Activated effector memory CD4-positive, alpha-beta T cell treated with Interleukin-2 at 50 U/mL for 16 hours (primary cell): Measurements from ENCODE around the gene RNF217.
"Not testable (repeated sequence)": the region's sequence is repeated elsewhere in the genome, so short reads cannot be mapped to it uniquely, and the experiment has no call there.

Experiments used
- DNase-seq: peaks from one replicate; pipeline ENCODE4 v3.0.0-alpha.2; 2020

RNF217 gene

DNA sequence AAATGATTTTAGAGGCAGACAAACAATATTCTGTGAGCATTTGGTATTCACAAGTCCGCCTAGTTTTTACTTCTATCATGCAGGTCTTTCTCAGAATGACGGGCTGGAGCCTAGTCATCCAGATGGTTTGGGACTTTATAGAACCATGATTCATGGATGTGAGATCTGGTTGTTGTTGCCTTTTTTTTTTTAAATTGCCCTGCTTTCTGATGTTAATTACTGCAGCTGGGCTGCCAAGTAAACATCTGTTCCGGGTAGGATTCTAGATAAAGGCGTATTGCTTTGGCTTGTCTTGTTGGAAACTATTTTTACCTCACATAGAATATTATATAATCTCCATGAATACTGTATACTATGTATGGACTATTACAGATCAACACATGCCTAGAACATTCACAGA is 58.1 kb downstream of the RNF217 start:
- DNase-seq: no peak

DNA sequence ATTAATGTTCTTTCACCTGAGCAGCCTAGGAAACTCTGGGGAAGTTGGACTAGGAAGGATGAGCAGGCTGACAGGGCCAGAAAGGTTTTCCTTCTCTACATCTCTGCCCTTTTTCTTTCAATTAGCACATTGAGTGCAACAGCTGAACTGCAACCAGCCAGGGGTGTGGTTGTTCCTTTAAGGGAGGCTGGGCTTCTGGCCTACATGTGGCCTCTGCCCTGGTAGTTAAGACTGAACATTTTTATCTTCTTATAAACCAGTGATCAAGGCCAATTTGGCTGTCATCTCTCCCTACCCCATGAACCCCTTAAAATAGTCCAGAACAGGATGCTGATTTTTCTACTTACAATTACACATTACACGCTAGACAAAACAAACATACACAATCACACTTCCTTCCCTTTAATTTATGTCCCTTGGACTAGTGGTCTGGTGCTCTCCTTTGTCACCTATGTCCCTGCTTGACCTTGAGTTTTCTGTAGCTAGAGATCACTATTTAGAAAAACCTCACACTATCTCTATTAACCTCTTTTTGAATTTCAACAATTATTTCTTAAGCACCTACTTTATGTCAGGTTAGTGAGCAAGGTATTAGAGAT is 60.3 kb downstream of the RNF217 start:
- no peak for DNase-seq

DNA sequence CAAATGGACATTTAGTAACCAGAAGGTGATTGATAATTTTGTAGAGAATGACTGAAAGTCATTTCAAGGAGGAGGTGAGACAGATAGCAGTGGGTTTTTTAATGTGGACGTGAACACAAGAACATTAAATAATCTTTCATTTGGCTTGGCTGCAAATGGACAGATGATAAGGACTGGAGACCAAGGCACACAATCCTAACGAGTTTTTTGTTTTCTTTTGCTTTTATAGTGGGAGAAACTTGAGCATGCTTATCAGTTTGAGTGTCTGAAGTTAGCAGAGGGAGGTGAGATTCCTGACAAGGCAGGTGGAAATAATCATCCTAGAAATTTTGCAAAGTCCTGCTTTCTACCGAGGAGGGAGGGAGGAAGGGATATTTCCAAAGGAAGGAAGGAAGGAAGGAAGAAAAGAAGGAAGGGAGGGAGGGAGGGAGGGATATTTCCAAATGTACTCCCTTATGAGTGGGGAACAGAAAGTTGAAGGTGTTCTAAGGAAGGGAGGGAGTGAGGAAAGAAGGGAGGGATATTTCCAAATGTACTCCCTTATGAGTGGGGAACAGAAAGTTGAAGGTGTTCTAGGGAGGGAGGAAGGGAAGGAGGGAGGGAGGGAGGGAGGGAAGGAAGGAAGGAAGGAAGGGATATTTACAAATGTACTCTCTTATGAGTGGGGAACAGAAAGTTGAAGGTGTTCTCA is 63.1 kb downstream of the RNF217 start:
- DNase-seq: no peak

DNA sequence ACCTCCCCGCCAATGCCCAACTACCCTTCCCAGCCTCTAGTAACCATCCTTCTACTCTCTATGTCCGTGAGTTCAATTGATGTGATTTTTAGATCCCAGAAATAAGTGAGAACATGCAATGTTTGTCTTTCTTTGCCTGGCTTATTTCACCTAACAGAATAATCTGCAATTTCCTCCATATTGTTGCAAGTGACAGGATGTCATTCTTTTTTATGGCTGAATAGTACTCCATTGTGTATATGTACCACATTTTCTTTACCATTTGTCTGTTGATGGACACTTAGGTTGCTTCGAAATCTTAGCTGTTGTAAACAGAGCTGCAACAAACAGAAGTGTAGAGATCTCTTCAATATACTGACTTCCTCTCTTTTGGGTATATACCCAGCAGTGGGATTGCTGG is 65.0 kb downstream of the RNF217 start:
- no peak for DNase-seq

DNA sequence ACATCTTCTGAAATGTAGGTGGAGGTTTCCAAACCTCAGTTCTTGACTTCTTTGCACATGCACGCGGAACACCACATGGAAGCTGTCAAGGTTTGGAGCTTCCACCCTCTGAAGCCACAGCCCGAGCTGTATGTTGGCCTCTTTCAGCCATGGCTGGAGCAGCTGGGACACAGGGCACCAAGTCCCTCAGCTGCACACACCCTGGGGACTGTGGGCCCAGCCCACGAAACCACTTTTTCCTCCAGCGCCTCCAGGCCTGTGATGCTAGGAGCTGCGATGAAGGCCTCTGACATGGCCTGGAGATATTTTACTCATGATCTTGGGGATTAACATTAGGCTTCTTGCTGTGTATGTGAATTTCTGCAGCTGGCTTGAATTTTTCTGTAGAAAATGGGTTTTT is 68.7 kb downstream of the RNF217 start:
- DNase-seq: no peak

DNA sequence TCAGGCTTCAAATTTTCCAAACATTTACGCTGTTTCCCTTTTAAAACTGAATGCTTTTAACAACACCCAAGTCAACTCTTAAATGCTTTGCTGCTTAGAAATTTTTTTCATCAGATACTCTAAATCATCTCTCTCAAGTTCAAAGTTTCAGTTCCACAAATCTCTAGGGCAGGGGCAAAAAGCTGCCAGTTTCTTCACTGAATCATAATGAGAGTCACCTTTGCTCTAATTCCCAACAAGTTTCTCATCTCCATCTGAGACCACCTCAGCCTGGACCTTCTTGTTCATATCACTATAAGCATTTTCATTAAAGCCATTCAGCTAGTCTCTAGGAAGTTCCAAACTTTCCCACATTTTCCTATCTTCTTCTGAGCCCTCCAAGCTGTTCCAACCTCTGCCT is 69.1 kb downstream of the RNF217 start:
- DNase-seq: no peak

DNA sequence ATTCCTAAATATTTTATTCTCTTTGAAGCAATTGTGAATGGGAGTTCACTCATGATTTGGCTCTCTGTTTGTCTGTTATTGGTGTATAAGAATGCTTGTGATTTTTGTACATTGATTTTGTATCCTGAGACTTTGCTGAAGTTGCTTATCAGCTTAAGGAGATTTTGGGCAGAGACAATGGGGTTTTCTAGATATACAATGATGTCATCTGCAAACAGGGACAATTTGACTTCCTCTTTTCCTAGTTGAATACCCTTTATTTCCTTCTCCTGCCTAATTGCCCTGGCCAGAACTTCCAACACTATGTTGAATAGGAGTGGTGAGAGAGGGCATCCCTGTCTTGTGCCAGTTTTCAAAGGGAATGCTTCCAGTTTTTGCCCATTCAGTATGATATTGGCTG is 72.7 kb downstream of the RNF217 start:
- not testable (repeated sequence) for DNase-seq

DNA sequence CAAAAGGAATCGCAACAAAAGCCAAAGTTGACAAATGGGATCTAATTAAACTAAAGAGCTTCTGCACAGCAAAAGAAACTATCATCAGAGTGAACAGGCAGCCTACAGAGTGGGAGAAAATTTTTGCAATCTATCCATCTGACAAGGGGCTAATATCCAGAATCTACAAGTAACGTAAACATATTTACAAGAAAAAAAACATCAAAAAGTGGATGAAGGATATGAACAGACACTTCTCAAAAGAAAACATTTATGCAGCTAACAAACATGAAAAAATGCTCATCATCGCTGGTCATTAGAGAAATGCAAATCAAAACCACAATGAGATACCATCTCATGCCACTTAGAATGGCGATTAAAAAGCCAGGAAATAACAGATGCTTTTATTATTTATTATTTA is 74.2 kb downstream of the RNF217 start:
- not testable (repeated sequence) for DNase-seq

DNA sequence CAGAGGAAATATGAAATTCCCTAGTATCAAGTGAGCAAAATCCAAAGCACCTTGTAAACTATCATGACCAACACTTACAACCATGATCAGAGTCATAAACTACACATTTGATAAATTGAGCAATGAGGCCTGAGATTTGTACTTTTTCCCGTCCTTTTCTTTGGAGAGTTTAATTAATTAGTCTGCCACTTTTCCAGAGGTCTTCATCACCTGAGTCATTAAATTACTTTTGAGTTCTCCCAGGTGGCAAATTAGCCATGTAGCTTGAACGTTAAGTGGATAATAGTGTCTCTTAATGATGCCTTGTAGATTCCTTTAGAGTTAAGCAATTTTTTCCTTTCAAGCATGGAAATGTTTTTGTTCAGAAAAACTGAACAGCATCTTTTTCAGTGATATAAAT is 75.6 kb downstream of the RNF217 start:
- no peak for DNase-seq

DNA sequence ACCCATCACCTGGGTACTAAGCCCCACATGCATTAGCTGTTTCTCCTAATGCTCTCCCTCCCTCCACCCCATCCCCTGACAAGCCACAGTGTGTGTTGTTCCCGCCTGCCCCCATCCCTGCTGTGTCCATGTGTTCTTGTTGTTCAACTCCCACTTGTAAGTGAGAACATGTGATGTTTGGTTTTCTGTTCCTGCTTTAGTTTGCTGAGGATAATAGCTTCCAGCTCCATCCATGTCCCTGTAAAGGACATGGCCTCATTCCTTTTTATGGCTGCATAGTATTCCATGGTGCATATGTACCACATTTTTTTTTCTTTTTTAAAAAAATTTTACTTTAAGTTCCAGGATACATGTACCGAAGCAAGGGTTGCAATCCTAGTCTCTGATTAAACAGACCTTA is 76.7 kb downstream of the RNF217 start:
- no peak for DNase-seq

DNA sequence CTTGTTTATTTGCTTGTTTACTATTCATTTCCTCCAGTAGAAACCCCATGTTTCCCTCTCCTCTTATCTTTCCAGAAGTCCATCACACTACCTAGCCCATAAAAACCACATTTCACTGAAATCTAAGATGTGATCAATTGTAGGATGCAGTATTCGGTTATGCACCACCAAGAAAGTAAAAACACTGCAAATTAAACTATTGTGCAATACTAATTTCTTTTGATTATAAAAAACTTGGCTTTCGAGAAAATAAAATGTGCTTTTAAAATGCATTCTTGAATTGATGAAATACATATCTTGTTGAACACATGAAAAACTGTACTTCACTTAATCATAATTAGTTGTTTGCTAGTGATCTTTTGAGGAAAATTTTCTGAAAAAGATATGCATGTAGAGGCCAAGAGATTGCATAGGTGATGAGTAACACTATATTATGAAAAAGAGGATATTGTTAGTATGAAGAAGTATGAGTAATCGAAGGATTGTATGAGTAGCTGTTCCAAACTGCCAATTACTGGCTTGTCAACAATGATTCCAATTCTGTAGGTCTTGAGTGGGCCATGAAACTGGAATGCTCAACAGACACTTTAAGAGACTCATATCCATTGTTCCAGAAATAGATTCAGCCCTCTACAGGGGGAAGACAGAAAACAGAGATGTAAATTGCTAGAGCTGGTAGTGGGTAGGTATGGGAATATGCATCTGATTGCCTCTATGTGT is 79.7 kb downstream of the RNF217 start:
- DNase-seq: no peak

DNA sequence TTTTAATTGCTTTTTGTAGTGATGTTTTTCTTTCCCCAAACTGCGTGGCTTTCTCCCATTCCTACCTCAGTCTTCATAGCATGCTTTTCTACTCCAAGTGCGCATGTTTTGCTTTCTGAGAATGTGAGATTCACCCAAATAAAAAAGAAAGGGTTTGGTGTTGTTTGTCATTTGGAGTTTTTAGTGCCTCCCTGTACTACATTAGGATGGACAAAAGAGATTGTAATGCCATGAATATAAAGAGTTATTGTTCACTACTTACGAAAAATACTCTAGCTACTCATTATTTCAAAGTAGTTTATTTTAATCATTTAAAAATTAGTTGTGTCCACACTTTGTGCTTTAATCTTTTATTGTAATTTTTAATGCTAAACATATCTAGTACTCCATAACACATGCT is 81.8 kb downstream of the RNF217 start:
- DNase-seq: no peak

DNA sequence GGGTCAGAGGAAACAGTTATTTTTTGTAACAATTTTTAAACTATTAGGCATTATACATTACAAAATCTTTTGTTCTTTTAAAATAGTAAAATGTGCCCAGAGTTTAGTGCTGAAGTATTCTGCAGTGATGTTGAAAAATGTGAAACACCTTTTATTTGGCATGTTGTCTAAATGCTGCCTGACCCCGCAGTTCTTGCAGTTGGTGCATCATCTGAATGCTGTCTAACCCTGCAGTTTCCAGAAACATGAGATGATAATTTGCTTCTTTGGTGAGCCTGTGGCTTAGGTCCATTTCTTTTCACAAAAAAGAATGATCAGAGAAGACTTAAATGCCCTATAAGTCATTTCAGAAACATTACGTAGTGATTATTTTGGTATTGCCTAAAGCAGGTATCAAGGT is 82.4 kb downstream of the RNF217 start:
- no peak for DNase-seq

DNA sequence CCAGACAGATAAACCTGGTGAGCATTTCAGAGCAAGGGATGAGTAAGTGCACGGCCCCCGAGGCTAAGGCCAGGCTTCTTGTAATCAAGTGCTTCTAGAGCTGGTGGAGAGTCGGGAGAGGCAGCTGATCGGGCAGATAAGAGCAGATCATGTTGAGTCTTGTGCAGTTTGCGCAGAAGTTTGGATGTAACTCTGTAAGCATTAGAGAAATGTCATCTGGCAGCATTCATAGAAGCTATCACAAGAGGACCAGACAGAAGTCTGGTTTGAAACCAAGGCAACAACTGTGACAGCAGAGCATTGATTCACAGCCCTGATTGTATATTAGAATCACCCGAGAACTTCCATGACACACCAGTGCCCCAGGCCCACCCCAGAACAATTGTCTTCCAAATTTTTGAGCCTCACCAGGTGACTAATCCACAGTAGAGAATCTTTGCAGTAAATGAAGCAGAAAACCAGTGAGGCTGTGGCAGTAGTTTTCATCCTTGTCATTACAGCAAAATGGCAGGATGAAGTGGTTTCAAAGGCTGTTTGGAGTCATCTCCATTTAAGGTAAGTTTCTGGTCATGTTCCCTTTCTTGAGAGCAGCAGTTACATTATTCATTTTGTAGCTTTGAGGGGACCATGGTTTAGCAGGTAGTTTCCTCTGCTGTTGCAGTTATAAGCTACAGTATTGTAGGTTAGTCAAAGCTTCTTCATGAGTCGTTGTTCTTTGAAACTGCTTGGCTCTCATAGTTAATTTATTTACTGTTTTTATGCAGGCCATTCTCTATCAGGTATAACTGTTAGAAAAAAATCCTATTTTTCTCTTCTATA is 84.1 kb downstream of the RNF217 start:
- no peak for DNase-seq

DNA sequence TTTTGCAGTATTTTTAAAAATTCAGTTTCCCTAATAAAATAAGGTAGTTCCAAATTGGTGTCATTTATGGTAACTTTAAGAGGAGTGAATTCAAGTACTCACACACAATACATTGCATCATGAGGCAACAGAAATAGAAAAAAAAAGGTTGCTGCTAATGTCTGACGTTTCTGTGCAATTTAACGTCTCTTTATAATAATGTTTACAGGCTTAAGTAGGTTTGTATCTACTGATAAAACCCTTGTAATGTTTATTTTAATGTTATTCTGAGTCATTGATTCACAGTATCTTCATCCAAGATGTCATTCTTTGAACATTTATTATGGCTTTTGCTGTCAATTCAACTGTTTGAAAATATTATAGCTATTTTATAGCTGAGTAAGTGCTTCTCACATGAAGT is 86.0 kb downstream of the RNF217 start:
- DNase-seq: no peak

DNA sequence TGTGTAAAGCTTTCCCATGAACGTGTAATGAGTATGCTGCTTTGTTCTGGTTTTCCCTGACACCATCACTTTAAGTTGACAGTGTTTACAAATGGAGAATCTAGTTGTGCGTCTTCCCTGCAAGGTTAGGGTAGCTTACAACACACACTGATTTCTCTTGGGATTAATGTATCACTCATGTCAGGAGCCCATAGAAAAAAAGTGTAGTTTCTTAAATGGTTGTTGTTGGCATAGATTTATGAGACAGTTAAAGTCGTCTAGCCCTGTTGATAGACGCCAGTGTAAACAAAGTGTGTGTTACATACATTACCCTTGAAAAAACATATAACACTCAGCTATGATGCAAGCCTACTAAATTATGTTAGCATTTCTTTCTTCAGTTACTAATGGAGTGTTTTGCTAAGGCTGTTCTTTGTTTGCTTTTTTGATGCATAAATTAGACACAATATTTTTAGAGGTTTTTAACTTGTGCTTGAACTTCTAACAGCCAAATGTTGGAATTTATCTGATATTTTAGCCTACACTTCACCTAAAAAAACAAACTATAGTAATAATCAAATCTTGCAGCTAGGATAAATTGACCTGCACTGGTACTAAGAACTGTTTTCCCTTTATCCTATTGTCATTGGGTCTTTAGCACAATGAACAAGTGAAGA is 88.6 kb downstream of the RNF217 start:
- no peak for DNase-seq

DNA sequence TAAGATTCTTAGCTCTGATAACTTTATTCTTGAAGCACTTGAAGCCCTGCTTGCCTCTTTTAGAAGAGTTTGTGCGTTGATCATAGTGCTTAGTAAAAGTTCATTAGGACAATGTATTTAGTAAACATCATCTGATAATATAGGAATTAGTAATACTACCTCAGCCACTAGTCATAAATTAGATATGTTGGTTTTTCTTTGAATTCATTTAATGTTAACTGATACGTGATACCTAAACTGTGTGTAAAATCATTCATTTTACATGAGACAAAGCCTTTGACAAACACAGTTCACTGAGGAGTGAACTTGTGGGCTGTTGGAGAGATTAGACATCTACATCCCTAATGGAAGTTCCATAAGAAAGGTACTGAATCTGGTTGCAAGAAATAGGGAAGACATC is 91.6 kb downstream of the RNF217 start:
- DNase-seq: no peak

DNA sequence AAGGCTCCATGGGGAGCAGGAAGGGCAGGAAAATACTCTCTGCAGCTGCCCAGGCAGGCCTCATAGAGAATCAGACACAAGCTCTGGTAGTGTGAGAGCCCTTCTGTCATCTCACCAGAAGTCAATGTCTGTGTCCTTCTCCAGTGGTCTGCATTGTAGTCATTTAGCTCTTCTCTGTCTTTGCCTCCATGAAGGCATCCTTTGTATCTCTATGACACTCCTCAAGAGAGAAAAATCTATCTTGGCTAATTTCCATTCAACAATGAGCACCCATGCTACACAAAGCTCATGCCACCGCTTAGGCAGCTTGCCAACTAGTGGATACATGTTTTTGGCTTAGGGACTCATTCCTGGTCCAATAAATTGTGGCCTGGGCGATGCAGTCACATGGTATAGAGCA is 92.1 kb downstream of the RNF217 start:
- DNase-seq: no peak

DNA sequence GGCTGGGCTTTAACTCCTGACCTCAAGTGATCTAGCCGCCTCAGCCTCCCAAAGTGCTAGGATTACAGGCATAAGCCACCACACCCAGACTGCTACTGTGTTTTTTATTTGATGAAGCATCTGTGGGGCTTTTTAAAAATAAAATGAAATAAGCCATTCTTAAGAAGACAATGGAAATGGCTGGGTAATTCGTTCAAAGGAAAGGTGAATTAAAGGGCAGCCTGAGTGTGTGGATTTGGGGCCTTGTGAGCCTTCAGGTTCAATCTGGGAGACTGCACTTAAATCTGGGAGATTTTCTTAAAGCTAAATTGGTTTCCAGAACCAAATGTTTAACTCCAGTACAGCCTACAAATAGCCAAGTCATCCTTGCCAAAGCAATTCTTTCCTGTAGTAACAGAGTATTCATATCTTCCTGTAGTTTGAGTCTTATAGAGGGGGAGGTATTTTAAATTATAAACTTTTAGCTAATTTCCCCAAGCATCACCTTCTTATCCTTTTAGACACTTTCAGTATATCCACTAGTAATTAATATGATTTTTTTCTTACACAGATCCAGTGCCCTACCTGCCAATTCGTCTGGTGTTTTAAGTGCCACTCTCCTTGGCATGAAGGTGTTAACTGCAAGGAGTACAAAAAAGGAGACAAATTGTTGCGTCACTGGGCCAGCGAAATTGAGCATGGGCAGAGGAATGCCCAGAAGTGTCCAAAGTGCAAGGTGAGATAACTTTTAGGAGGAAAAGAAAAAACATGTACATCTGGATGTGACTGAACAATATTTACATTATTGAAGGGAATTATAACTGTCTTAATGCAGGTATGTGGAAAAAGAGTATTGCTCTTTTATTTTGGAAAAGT is 95.4 kb downstream of the RNF217 start:
- DNase-seq: no peak

DNA sequence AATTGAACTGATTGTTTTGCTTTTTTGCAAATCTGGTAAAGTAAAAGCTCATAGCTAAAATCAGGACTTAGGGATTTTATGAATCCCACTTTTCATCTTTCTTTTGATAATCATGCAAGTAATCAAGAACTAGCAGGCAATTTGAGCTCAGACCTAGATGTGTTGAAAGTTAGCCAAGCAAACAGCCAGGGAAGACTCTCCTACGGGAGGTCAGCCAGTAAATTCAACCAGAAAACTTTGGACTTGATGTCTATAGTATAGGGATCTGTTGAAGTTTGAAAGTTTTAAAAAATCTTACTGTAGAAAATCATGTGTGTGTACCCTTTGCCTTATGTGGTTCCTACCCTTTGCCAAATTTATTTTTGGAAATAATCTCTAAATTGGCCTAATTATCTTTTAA is 96.3 kb downstream of the RNF217 start:
- DNase-seq: no peak

DNA sequence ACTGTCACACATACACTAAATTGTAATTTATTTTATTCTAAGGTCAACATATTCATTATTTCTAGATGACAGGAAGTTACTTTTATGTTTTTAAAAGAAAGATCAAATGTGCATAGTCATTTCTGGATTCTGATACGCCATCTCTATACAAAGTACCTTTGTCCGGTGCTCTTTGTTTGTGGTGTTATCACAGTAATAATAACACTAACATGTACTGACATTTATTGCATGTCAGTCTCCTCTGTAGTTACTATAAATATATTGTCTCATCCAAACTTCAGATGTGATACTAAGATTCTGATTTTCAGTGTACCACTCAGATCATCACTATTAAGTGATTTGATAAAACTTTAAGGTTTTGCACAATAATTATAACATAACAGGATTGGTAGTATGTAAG is 101.1 kb downstream of the RNF217 start:
- no peak for DNase-seq

DNA sequence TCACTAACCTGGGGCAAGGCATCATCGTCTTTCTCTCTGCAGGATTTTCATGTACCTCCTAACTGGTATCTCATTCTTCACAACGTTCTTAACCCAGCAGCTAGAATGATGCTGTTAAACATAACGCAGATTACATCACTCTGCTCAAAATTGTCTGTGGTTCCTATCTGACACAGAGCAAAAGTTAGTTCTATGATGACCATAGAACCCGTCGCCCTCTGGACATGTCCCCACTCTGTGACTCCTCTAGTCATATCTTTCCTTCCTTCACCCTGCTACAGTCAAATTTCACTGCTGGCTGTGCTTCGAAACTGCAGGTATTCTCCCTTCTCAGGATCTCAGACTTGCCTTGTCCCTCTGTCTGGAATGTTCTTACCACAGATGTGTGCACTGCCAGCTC is 103.9 kb downstream of the RNF217 start:
- DNase-seq: no peak
